HG02981 (cell line): ENCODE data around the gene LRRC55.

ENCODE experiments used
- ATAC-seq: cut with Tn5 transposase; IDR thresholded peaks from one replicate; pipeline ENCODE4 v1.9.1; 2021; ENCODE audit warnings: mild to moderate bottlenecking, moderate library complexity; ENCODE audit not compliant: unreplicated experiment

The LRRC55 gene, protein sequence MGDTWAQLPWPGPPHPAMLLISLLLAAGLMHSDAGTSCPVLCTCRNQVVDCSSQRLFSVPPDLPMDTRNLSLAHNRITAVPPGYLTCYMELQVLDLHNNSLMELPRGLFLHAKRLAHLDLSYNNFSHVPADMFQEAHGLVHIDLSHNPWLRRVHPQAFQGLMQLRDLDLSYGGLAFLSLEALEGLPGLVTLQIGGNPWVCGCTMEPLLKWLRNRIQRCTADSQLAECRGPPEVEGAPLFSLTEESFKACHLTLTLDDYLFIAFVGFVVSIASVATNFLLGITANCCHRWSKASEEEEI

DNA sequence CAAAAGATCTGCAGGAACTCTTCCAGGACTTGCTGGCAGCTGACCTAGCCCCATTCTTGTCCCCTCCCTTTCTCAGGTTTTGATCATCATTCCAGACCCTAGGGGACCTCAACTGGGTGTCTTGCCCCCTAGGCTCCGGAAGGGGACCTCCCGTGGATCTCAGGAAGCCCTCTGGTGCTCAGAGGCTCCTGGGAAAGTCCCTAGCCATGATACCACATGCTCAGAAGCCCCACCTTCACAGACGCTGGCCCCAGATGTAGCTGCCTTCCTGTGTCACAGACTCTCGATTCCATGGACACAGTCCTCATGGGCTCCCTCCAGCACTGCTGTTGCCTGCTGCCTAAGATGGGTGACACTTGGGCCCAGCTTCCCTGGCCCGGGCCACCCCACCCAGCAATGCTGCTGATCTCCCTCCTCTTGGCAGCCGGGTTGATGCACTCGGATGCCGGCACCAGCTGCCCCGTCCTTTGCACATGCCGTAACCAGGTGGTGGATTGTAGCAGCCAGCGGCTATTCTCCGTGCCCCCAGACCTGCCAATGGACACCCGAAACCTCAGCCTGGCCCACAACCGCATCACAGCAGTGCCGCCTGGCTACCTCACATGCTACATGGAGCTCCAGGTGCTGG lies at the start of gene LRRC55:
LRRC55 (plus strand) TSS at position 276 of the 628 bp plus-strand sequence; CDS start at position 346, 70 bp downstream.
- no peak for ATAC-seq

DNA sequence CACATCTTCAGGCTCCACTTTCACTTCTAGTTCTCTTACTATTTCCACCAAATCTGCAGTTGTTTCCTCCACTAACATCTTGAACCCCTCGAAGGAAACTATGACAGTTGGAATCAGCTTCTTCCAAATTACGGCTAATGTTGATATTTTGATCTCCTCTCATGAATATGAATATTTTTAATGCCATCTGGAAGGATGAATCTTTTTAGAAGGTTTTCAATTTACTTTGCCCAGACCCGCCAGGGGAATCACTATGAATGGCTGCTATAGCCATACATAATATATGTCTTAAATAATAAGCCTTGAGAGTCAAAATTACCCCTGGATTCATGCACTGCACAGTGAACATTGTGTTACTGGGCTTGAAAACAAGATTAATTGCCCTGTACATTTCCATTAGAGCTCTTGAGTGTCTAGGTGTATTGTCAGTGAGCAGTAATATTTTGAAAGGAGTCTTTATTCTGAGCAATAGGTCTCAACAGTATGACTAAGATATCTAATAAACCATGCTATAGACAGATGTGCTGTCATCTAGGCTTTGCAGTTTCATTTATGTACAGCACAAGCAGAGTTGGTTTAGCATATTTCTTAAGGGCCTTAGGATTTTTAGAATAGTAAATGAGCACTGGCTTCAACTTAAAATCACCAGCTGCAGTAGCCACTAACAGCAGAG lies 48.3 kb upstream of the LRRC55 start:
- no peak for ATAC-seq

DNA sequence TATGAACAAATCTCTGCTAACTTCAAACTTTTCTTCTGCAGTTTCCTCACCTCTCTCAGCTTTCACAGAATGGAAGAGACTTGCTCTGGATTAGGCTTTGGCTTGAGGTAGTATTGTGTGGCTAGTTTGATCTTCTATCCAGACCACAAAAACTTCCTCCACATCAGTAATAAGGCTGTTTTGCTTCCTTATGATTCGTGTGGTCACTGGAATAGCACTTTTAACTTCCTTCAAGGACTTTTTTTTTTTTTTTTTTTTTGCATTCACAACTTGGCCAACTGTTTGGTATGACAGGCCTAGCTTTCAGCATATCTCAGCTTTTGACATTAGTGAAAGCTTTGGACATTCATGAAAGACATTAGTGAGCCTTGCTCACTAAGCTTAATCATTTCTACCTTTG lies 47.5 kb upstream of the LRRC55 start:
- ATAC-seq: no peak

DNA sequence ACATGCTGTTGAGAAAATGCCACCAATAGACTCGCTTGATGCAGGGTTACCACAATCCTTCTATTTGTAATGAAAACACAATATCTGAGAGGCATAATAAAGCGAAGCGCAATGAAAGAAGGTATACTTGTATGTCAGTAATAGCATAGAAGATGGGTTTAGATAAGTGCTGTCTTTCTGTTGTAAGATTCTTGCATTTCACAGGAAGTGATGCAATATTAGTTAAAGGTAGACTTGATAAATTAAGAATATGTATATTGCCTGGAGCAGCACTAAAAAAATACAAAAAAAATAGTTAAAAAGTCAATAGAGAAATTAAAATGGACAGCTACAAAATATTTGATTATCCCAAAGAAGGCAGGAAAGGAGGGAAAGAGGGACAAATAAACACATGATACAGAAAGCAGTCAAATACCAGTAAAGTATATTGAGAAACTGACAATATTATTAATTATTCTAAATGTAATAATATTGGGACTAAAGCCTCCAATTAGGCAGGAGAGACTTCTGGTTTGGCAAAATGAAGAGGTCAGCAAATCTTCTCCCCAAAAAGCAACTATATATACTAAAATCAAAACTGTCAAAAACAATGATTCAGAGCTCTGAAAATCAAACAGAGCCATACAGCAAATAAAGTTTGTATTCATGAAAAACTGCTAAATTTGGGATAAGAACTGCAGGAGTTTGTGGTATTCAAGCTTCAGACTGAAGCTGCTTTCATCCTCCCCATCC lies 46.6 kb upstream of the LRRC55 start:
- ATAC-seq: no peak

DNA sequence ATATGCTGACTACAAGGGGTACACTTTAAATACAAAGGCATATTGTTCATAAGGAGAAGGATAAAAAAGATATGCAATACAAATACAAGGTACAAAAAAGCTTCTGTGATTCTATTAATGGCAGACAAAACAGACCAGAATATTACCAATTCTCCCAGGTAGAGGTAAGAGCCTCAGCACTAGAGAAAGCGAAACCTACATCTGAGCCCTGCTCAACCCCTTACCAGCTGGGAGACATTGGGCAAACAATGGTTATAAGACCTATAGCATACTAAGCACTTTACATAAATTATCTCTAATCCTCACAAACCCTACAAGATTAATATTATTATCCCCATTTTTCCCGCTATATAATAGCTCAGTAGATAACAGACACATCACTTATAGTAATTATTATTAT lies 41.2 kb upstream of the LRRC55 start:
- ATAC-seq: no peak

DNA sequence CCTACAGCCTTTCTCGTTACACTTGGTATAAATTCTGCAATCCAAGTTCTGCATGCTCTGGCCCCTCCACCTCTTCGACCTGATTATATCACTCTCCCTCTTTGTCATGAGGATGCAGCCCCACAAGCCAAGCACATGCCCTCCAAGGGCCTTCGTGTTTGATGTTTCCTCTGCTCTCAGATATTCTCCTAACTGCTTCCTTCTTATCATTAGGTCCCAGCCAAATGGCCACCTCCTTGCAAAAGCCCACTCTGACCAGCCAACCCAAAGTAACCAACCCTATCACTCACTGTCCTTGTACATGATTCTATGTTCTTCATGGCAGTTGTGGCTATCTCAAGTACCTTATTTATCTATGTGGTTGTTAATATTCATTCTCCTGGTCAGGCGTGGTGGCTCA lies 38.3 kb upstream of the LRRC55 start:
- no peak for ATAC-seq

DNA sequence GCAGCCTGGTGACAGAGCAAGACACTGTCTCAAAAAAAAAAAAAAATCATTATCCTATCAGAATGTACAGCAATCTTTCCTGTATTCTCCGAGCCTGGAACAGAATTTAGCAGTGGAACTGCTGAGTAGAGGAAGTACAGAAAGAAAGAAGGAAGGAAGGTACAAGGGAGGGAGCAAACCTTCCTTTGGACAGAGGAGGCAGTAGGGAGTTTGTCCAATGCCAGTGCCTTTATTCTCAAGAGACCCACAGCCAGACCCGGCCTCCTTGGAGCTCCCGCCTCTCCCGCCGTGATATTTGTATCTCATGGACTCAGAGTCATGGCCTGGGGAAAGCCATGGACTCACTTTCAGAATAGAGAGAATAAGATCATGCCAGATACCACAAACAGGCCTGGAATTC lies 37.7 kb upstream of the LRRC55 start:
- no peak for ATAC-seq

DNA sequence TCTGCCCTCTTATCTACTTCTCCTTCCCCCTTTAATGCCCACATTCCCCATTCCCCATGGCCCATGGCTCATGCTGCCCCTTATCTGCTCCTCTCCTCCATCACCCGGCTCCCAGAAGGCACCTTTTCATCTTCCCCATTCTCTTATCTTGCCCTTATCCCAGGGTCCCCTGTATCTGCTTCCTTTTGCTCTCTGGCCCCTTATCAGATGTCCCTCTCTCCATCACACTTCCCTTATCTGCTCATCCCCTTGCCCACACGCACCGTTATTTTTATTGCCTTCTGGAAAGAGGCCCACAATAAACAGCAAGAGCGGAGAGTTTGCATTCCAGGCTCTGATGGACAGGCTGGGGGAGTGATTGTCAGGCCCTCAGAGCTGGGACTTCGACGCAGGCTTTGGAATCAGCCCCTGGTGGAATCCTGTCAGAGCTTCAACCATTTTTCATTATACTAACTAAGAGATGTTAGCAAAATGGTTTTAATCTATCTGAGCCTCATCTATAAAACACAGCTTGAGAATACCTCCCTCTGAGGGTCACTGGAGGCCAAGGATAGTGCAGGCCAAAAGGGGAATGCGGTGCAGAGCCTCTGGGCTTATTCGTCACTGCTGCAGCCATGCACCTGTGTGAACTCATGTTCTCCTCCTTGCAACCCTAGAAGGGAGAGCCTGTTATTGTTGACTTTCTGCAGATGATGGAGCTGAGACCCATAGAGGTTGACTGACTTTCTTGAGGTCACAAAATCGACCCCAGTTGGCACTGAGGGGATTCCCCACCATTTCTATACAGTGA lies 37.0 kb upstream of the LRRC55 start:
- no peak for ATAC-seq

DNA sequence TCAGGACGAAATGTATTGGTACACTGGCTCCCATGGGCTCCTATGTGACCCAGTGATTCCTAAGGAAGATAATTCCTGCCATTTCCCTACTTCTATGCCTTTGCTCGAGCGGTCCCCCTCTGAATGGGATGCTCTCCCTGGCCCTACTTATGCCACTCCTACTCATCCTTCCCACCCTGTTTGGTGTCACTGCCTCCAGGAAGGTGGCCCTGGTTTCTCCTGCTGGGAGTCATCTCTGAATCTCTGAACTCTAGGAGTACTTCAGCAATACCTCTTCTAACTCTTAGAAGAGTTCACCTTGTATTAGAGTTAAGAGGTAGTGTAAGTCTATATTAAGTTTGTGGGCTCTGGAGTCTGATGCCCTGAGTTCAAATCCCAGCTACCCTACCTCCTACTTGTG lies 35.5 kb upstream of the LRRC55 start:
- no peak for ATAC-seq

DNA sequence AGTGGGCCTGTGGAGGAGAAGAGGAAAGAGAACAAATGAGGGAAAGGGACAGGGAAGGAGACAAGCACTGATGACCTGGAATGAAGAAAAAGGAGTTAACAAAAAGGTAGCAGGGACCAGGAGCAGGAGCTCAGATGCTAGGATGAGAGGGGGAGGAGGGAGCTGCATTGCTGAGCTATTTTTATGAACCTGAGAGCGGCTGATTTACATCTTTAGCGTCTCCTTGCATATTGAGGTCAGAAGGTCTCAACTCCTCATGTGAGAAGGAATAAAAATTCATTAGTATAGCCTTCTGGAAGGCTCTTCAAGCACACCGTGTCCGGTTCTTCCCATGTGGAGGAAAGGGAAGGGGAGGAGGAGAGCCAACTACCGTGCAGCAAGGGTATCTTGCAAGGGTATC lies 33.1 kb upstream of the LRRC55 start:
- ATAC-seq: no peak

DNA sequence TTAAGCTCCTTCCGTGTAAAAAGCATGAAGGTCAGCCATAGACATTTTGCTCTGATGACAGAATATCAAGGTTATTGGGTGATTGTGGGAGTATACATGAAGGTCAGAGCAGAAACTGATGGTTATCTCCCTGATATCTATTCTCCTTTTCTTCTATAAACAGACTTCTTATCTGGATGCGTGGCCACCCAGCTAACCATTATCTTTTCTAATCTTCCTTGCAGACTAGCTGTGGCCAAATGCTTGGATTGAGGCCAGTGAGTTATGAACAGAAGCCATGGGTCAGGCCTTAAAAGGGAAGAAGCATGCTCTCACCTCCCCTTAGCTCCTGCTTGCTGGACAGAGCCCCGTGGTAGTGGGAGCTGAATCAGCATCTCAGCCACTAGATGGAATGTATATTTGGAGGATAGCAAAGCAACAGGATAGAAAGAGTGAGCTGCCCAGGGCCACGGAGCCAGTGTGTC lies 31.3 kb upstream of the LRRC55 start:
- ATAC-seq: no peak

DNA sequence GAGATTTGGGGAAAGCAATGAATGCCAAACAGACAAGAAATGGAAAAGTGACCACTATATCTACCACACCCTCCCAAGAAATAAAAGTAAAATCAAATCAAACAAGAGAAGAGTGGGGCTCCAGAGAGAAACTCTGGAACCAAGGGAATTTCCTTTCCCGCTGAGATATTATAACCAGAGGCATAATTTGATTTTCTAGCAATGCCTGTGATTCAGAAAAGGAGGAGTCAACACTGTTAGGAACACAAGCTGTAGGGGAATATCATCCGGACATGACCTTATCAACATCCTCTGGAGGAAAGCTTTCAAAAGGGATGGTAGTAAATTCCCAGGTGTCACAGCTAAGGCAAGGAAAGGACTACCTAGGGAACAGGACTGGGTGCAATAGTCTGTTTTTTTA lies 29.6 kb upstream of the LRRC55 start:
- ATAC-seq: no peak

DNA sequence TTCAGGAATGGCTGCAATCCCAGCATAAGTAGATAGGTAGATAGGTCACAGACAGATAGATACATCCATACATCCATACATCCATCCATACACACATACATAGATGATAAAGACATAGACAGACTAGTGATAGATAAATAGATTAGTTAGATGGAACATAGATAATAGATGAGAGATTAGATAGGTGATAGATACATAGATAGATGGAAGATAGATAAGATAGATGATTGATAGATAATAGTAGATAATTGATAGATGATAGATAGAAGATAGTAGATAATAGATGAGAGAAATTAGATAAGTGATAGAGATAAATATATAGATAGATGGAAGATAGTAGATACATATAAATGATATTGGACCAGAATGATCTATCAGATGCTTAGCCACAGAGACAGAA lies 28.3 kb upstream of the LRRC55 start:
- no peak for ATAC-seq

DNA sequence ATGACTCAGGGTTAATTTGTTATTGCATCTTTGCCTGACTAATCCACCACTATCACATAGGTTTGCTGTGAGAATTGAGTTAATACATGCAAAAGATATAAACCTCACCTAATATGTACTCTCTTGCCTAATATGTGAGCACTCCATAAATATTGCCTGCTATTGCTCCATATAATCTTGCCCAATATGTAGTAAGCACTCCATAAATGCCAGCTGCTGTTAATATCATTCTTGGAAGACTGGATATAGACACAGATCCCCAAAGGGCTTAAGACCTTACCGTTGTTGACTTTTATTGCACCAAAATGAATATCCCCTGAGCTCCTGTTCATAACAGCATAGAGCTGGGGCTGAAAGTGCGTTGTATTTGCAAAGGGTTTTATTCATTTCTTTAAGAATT lies 27.0 kb upstream of the LRRC55 start:
- no peak for ATAC-seq

DNA sequence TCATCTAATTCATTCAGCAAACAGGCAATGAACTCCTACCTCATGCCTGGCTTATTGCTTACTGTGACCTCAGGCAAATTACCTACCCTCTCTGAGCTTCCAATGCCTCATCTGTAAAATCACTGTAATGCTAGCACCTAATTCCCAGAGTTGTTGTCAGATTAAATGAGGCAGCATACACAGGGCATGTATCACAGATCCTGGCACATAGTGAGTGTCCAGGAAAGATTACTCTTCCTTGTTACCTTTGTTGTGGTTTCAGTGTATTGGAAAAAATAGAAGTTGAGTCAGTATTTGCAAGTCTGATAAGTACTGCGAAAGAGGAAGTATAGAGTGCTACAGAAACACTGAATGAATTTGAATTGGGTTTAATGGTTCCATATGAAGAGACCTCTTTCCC lies 26.4 kb upstream of the LRRC55 start:
- no peak for ATAC-seq

DNA sequence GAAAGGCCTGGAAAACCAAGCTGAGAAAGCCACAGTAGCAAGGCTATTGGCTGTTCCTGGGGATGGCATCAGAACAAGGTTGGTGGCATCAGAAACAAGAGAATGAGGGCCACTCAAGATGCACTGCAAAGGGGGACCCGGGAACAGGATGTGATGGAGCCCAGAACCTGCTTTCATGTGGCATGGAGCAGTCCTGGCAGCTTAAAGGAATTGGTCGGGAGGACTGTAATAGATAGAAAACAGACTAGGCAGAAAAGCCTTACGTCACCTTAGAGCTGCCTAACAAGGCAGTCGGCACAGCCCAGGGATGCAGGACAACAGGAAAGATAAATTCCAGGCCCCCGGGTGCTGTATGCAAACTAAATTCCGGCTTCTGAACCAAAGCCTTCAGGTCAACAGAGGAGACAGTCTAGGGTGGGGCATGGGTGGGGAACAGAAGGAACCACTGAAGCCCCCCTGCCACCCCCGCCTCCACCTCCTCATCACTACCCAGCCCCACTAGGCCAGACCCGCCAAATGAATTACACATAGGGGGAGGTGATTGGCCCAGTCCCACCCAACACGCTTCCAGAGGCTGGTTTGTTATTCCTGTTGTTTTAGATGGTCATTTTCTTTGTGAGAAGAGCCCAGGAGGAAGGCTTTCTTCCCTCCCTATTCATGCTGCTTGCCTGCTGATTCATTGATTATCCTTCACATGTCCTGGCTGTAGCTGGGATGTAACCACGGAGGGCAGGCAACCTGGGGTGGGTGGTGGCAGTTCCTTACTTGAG lies 25.7 kb upstream of the LRRC55 start:
- ATAC-seq: no peak

DNA sequence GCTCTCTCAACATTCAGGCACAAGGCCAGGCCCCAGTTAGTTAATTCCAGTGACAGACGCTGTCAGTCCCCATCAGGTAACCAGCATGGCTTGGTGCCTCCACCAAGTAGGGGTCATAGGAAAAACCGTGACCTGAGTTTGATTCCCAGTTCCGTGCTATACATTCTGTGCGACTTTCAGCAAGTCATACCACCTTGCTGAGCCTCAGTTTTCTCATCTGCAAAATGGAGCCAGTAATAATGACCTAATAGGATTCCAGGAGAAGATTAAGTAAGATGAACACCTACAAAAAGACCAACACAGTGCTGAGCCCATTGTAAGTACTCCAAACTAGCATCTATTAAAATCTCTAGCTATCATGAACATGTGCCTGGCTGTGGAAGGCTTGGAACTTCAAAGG lies 24.8 kb upstream of the LRRC55 start:
- no peak for ATAC-seq

DNA sequence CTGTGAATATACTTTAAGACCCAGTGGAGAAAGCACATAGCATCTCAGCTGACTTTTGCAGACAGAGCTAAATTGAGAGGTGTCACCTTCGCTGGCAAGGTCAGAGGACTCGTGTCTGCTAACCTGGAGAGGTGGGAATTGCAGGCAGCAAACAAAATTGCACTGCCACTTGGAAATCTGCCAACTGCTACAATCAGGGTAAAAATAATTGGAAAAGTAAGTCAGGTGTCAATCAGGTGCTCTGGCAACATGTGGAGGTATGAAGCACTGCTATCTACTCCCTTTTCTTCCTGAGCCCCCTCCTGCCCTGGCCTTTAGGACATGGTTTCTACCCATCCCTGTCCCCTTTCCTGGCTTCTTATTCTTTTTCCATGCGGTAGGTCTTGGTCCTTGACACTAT lies 24.1 kb upstream of the LRRC55 start:
- ATAC-seq: no peak

DNA sequence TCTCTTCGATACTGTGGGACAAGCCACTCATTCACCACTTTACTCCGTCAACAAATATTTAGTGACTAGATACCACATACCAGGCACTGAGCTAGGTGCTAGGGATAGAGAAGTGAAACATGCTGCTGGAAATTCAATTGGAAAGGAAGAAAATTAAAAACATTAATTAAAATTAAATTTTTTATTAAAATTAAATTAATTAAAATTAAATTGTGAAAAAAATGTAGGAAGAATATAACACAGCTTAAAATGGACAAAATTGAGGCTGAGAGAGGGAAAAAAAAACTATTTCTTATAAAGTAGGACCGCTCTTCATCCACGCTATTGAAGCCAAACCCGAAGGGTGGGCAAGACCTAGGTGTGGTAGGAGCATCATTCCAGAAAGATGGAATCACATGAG lies 23.6 kb upstream of the LRRC55 start:
- ATAC-seq: no peak

DNA sequence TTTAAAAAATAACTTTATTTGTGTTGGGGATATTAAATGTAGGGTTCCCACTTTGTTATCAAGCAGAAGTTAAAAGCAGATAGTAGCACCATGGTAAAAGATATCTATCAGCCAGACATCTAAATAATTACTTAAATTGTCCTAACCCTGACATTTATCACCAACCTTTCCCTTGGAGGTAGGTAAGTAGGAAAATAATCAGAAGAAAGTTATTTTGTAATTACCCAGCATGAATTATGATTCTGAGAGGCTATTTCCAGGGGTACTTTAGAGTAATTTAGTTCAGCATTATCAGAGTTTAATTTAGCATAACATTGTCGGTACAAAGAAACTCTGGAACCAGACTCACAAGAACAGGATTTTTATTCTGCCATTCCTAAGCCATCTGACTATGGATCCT lies 23.2 kb upstream of the LRRC55 start:
- ATAC-seq: no peak
